H1 (cell line): ENCODE measurements around the gene KCNH8. TPM values are rescaled to one million over a fixed set of nuclear protein-coding genes. Genes with fewer than 3 reads are reported as not detected.

Experiments
- EGR1 ChIP-seq: IDR thresholded peaks from 2 replicates; pipeline ENCODE4 v1.6.1; 2011; ENCODE audit warnings: low read depth, low read length, borderline replicate concordance
- KDM4A ChIP-seq: IDR thresholded peaks from one replicate; pipeline ENCODE4 v1.7.1; 2012; ENCODE audit warnings: low read depth, mild to moderate bottlenecking, moderate library complexity, low read length, inconsistent platforms; ENCODE audit not compliant: severe bottlenecking
- NRF1 ChIP-seq: IDR thresholded peaks from 2 replicates; pipeline ENCODE4 v1.6.1; 2011; ENCODE audit warnings: mild to moderate bottlenecking, low read depth, low read length, improper control_type of control experiment
- RNF2 ChIP-seq: fragments of 200-900, 300-1000 bp; sonication (generic); IDR thresholded peaks from 2 replicates; pipeline ENCODE4 v1.7.1; 2016; ENCODE audit warnings: borderline replicate concordance, low read depth, mild to moderate bottlenecking, antibody characterized with exemption, low read length; ENCODE audit not compliant: poor library complexity, severe bottlenecking; ENCODE audit errors: missing control alignments
- SIX5 ChIP-seq: IDR thresholded peaks from 2 replicates; pipeline ENCODE4 v1.6.1; 2011; ENCODE audit warnings: mild to moderate bottlenecking, low read depth, low read length
- polyA plus RNA-seq, 7 experiments: library from polyadenylated mRNA; depleted of rRNA in 3 of 7; stranded (reverse) in 5 of 7; unstranded in 2 of 7; fragments of >200 nt in 5 of 7; fragments of 200-250 nt in 2 of 7; gene quantifications; 1 replicate in 5 of 7; 2 replicates in 1 of 7; 4 replicates in 1 of 7; pipeline versions ENCODE4 v1.2.1 to v1.2.3, GENCODE V29; 2011 to 2013; ENCODE audit warnings: missing spikeins in 2 of 7, mixed read lengths in 2 of 7
- total RNA-seq: library from RNA; stranded (reverse); fragmentation: NEBNext Ultra II Directional; extraction: Animal tissue kit (Norgen Biotek cat#: 25700); gene quantifications from 2 replicates; pipeline ENCODE4 v1.2.1, GENCODE V29; 2021

Gene KCNH8
- total and polyA plus RNA-seq, 2 of the 8 experiments (the other 6 are each of a cell fraction or from before 2014, with no cell fraction given): 2.2 to 2.4 TPM

- TF ChIP-seq SIX5 (no peak), RNF2 (no peak), KDM4A (no peak), NRF1 (no peak), EGR1 (no peak)
These were observed 8.4 kb upstream of the KCNH8 start (continued) for GRCh38 chr3:19139863-19140262.
